ENCODE results near the gene SELENOS. TPM values are rescaled to one million over a fixed set of nuclear protein-coding genes. Genes with fewer than 3 reads are reported as not detected.

SELENOS gene
- total RNA-seq, 1 donor from 2014 or later: 24.5 TPM

GRCh38 chr15:101267320-101268104 lies 9.8 kb downstream of the SELENOS start:
- POLR2A ChIA-PET: interaction anchor here (1.0 to 1.2 kb wide), 2 partner anchors 16 to 26 kb away, joined by 3 to 4 read pairs; partner anchors contain the start of gene CHSY1
- DNase-seq: no peak
- TF ChIP-seq CTCF (IDR thresholded peaks at IDR 0.05): no peak
- CTCF ChIA-PET: interaction anchor here (1.5 to 1.9 kb wide), 2 partner anchors 9 to 180 kb away, joined by 3 to 5 read pairs; no protein-coding TSS in a partner anchor
- no peaks in the 10 kb centered on the region for H3K27me3 Mint-ChIP-seq
- H3K4me3 Mint-ChIP-seq: no peak overlapping the region
- no peak overlapping the region for H3K27ac Mint-ChIP-seq
- ATAC-seq (ENCODE audit: low read depth): no peak
- intact Hi-C loops (cut with micrococcal nuclease): no loop called here
- no peaks in the 10 kb centered on the region for H3K4me1 Mint-ChIP-seq
- peaks cover 33% of the 10 kb centered on the region for H3K36me3 Mint-ChIP-seq (ENCODE audit: low read depth)
- H3K9me3 Mint-ChIP-seq: no peaks in the 10 kb centered on the region

GRCh38 chr15:101266787-101267186 lies 10.5 kb downstream of the SELENOS start:
- CTCF ChIA-PET: interaction anchor here (1.5 kb wide), 1 partner anchor 179 kb away, joined by 3 read pairs; no protein-coding TSS in a partner anchor
- DNase-seq (no peak), ATAC-seq (ENCODE audit: low read depth) (no peak)
- Mint-ChIP-seq H3K36me3 (ENCODE audit: low read depth) (peaks cover 26% of the 10 kb centered on the region), H3K4me3 (no peak overlapping the region), H3K4me1 (no peaks in the 10 kb centered on the region), H3K27ac (no peak overlapping the region), H3K27me3 (no peaks in the 10 kb centered on the region), H3K9me3 (no peaks in the 10 kb centered on the region)
- intact Hi-C loops (cut with micrococcal nuclease): no loop called here
- POLR2A ChIA-PET: interaction anchor here (1.2 kb wide), 1 partner anchor 27 kb away, joined by 4 read pairs; no protein-coding TSS in a partner anchor
- TF ChIP-seq CTCF (IDR thresholded peaks at IDR 0.05): no peak

- Mint-ChIP-seq H3K36me3 (ENCODE audit: low read depth) (peaks cover 19% of the 10 kb centered on the region), H3K27ac (no peak overlapping the region), H3K4me3 (no peak overlapping the region), H3K4me1 (no peaks in the 10 kb centered on the region), H3K9me3 (no peaks in the 10 kb centered on the region), H3K27me3 (peaks cover 2% of the 10 kb centered on the region)
- POLR2A ChIA-PET: no interaction called here
- no peak for DNase-seq
- ATAC-seq (ENCODE audit: low read depth): no peak
- no peak for TF ChIP-seq CTCF (IDR thresholded peaks at IDR 0.05)
- CTCF ChIA-PET: interaction anchor here (1.5 kb wide), 1 partner anchor 178 kb away, joined by 3 read pairs; no protein-coding TSS in a partner anchor
- intact Hi-C loops (cut with micrococcal nuclease): no loop called here
These were observed 11.3 kb downstream of the SELENOS start for GRCh38 chr15:101266034-101266433.

- ATAC-seq (ENCODE audit: low read depth) (no peak), DNase-seq (no peak)
- H3K9me3 Mint-ChIP-seq: no peaks in the 10 kb centered on the region
- no peak for TF ChIP-seq CTCF (IDR thresholded peaks at IDR 0.05)
- peaks cover 4% of the 10 kb centered on the region for H3K27me3 Mint-ChIP-seq
- ChIA-PET CTCF (no interaction called here), POLR2A (no interaction called here)
- no peaks in the 10 kb centered on the region for H3K4me1 Mint-ChIP-seq
- intact Hi-C loops (cut with micrococcal nuclease): no loop called here
- no peak overlapping the region for H3K4me3 Mint-ChIP-seq
- H3K27ac Mint-ChIP-seq: no peak overlapping the region
- peaks cover 12% of the 10 kb centered on the region for H3K36me3 Mint-ChIP-seq (ENCODE audit: low read depth)
These were observed 12.2 kb downstream of the SELENOS start for GRCh38 chr15:101264911-101265641.

- H3K27me3 Mint-ChIP-seq: peaks cover 7% of the 10 kb centered on the region
- no peak overlapping the region for H3K27ac Mint-ChIP-seq
- POLR2A ChIA-PET: no interaction called here
- H3K4me1 Mint-ChIP-seq: no peaks in the 10 kb centered on the region
- ATAC-seq (ENCODE audit: low read depth) (no peak), DNase-seq (no peak)
- intact Hi-C loops (cut with micrococcal nuclease): no loop called here
- H3K9me3 Mint-ChIP-seq: no peaks in the 10 kb centered on the region
- no peak overlapping the region for H3K4me3 Mint-ChIP-seq
- no peak for TF ChIP-seq CTCF (IDR thresholded peaks at IDR 0.05)
- H3K36me3 Mint-ChIP-seq (ENCODE audit: low read depth): peaks cover 2% of the 10 kb centered on the region
- CTCF ChIA-PET: no interaction called here
These were observed 13.3 kb downstream of the SELENOS start for GRCh38 chr15:101264011-101264410.
